Activated T-cell treated with anti-CD3 and anti-CD28 coated beads, Interleukin-2, amount 50 U/mL, for 4 hours (primary cell): ENCODE measurements around the gene ETFA. TPM values are rescaled to one million over a fixed set of nuclear protein-coding genes. Genes with fewer than 3 reads are reported as not detected.

ENCODE experiments used
- ATAC-seq, 2 donors: fragments of 200-7000 bp; cut with Tn5 transposase; one replicate each; pipeline ENCODE4 v1.10.0; 2021
- DNase-seq: peaks from one replicate; pipeline ENCODE4 v3.0.0-alpha.2; 2020
- H3K27me3 Mint-ChIP-seq: one replicate; pipeline ENCODE4 v1.8.0; 2021; ENCODE audit warnings: low read depth, mixed read lengths
- H3K36me3 Mint-ChIP-seq: one replicate; pipeline ENCODE4 v1.8.0; 2022; ENCODE audit warnings: mixed read lengths; ENCODE audit not compliant: insufficient read depth
- H3K4me1 Mint-ChIP-seq: one replicate; pipeline ENCODE4 v1.8.0; 2021; ENCODE audit warnings: low read depth, mixed read lengths
- H3K4me3 Mint-ChIP-seq: one replicate; pipeline ENCODE4 v1.8.0; 2021; ENCODE audit warnings: mild to moderate bottlenecking, moderate library complexity, mixed read lengths
- H3K9me3 Mint-ChIP-seq: one replicate; pipeline ENCODE4 v1.8.0; 2021; ENCODE audit warnings: mixed read lengths
- total RNA-seq, 3 donors: library from RNA; stranded (reverse); gene quantifications; one replicate each; pipeline ENCODE4 v1.2.1, GENCODE V29; 2021

The ETFA gene
- total RNA-seq, 3 donors from 2014 or later: 129 to 145 (median 143) TPM

- no peak for ATAC-seq
These were observed 125.6 kb downstream of the ETFA start for GRCh38 chr15:76185716-76186115.

GRCh38 chr15:76184650-76185035 is 126.6 kb downstream of the ETFA start:
- DNase-seq (no peak), ATAC-seq (no peak)
- H3K27me3 Mint-ChIP-seq: peaks cover 47% of the 10 kb centered on the region
- no peak overlapping the region for H3K4me3 Mint-ChIP-seq
- H3K9me3 Mint-ChIP-seq: no peaks in the 10 kb centered on the region
- H3K36me3 Mint-ChIP-seq: no peaks in the 10 kb centered on the region
- peaks cover 10% of the 10 kb centered on the region for H3K4me1 Mint-ChIP-seq

More at GRCh38 chr15:76185716-76186115, 125.6 kb downstream of the ETFA start:
- no peak overlapping the region for H3K4me3 Mint-ChIP-seq
- no peaks in the 10 kb centered on the region for H3K36me3 Mint-ChIP-seq
- H3K4me1 Mint-ChIP-seq: peaks cover 17% of the 10 kb centered on the region
- peaks cover 49% of the 10 kb centered on the region for H3K27me3 Mint-ChIP-seq
- no peaks in the 10 kb centered on the region for H3K9me3 Mint-ChIP-seq
- DNase-seq: no peak

- Mint-ChIP-seq H3K9me3 (no peaks in the 10 kb centered on the region), H3K36me3 (no peaks in the 10 kb centered on the region), H3K27me3 (peaks cover 48% of the 10 kb centered on the region), H3K4me3 (no peak overlapping the region), H3K4me1 (peaks cover 10% of the 10 kb centered on the region)
- no peak for ATAC-seq
- no peak for DNase-seq
These were observed 127.2 kb downstream of the ETFA start for GRCh38 chr15:76183930-76184649.

- ATAC-seq (peak; percentile 93 to 95), DNase-seq (no peak)
- Mint-ChIP-seq H3K9me3 (no peaks in the 10 kb centered on the region), H3K4me3 (peak overlapping the region; percentile 16), H3K36me3 (no peaks in the 10 kb centered on the region), H3K27me3 (peaks cover 51% of the 10 kb centered on the region), H3K4me1 (peaks cover 10% of the 10 kb centered on the region)
These were observed 129.6 kb downstream of the ETFA start for GRCh38 chr15:76181705-76182107.

GRCh38 chr15:76180321-76180720 is 130.9 kb downstream of the ETFA start:
- ATAC-seq (no peak), DNase-seq (no peak)
- Mint-ChIP-seq H3K27me3 (peaks cover 46% of the 10 kb centered on the region), H3K4me3 (no peak overlapping the region), H3K4me1 (peaks cover 10% of the 10 kb centered on the region), H3K36me3 (no peaks in the 10 kb centered on the region), H3K9me3 (no peaks in the 10 kb centered on the region)

GRCh38 chr15:76179023-76179422 is 132.2 kb downstream of the ETFA start:
- no peaks in the 10 kb centered on the region for H3K36me3 Mint-ChIP-seq
- H3K27me3 Mint-ChIP-seq: peaks cover 41% of the 10 kb centered on the region
- ATAC-seq (no peak), DNase-seq (no peak)
- H3K4me1 Mint-ChIP-seq: peaks cover 10% of the 10 kb centered on the region
- no peaks in the 10 kb centered on the region for H3K9me3 Mint-ChIP-seq
- no peak overlapping the region for H3K4me3 Mint-ChIP-seq

- no peak overlapping the region for H3K4me3 Mint-ChIP-seq
- no peaks in the 10 kb centered on the region for H3K9me3 Mint-ChIP-seq
- ATAC-seq (no peak), DNase-seq (no peak)
- H3K4me1 Mint-ChIP-seq: peaks cover 10% of the 10 kb centered on the region
- H3K36me3 Mint-ChIP-seq: no peaks in the 10 kb centered on the region
- peaks cover 39% of the 10 kb centered on the region for H3K27me3 Mint-ChIP-seq
These were observed 132.8 kb downstream of the ETFA start for GRCh38 chr15:76178296-76179000.

- H3K9me3 Mint-ChIP-seq: no peaks in the 10 kb centered on the region
- H3K36me3 Mint-ChIP-seq: no peaks in the 10 kb centered on the region
- no peak for DNase-seq
- no peak overlapping the region for H3K4me3 Mint-ChIP-seq
- ATAC-seq: no peak
- peaks cover 39% of the 10 kb centered on the region for H3K27me3 Mint-ChIP-seq
- H3K4me1 Mint-ChIP-seq: peaks cover 10% of the 10 kb centered on the region
These were observed 133.7 kb downstream of the ETFA start for GRCh38 chr15:76177491-76178040.

- ATAC-seq: no peak
- H3K36me3 Mint-ChIP-seq: no peaks in the 10 kb centered on the region
These were observed 134.7 kb downstream of the ETFA start for GRCh38 chr15:76176487-76177085.

GRCh38 chr15:76176059-76176458 is 135.2 kb downstream of the ETFA start:
- DNase-seq: no peak
- H3K4me3 Mint-ChIP-seq: no peak overlapping the region
- no peak for ATAC-seq
- no peaks in the 10 kb centered on the region for H3K36me3 Mint-ChIP-seq
- no peaks in the 10 kb centered on the region for H3K4me1 Mint-ChIP-seq
- peaks cover 34% of the 10 kb centered on the region for H3K27me3 Mint-ChIP-seq
- H3K9me3 Mint-ChIP-seq: no peaks in the 10 kb centered on the region

More at GRCh38 chr15:76176487-76177085, 134.7 kb downstream of the ETFA start:
- peaks cover 5% of the 10 kb centered on the region for H3K4me1 Mint-ChIP-seq
- H3K9me3 Mint-ChIP-seq: no peaks in the 10 kb centered on the region
- DNase-seq: no peak
- no peak overlapping the region for H3K4me3 Mint-ChIP-seq
- peaks cover 39% of the 10 kb centered on the region for H3K27me3 Mint-ChIP-seq

- Mint-ChIP-seq H3K4me1 (no peaks in the 10 kb centered on the region), H3K9me3 (no peaks in the 10 kb centered on the region), H3K4me3 (no peak overlapping the region), H3K27me3 (peaks cover 30% of the 10 kb centered on the region), H3K36me3 (no peaks in the 10 kb centered on the region)
- no peak for ATAC-seq
- DNase-seq: no peak
These were observed 135.8 kb downstream of the ETFA start for GRCh38 chr15:76175442-76175841.

GRCh38 chr15:76174654-76175053 is 136.6 kb downstream of the ETFA start:
- no peak for DNase-seq
- Mint-ChIP-seq H3K27me3 (peaks cover 26% of the 10 kb centered on the region), H3K9me3 (no peaks in the 10 kb centered on the region), H3K36me3 (no peaks in the 10 kb centered on the region), H3K4me1 (no peaks in the 10 kb centered on the region), H3K4me3 (no peak overlapping the region)
- no peak for ATAC-seq

- peaks cover 15% of the 10 kb centered on the region for H3K27me3 Mint-ChIP-seq
- H3K4me1 Mint-ChIP-seq: no peaks in the 10 kb centered on the region
- DNase-seq (no peak), ATAC-seq (no peak)
- H3K9me3 Mint-ChIP-seq: no peaks in the 10 kb centered on the region
- no peaks in the 10 kb centered on the region for H3K36me3 Mint-ChIP-seq
- no peak overlapping the region for H3K4me3 Mint-ChIP-seq
These were observed 137.9 kb downstream of the ETFA start for GRCh38 chr15:76173317-76173834.

- no peak for ATAC-seq
- DNase-seq: no peak
- no peaks in the 10 kb centered on the region for H3K9me3 Mint-ChIP-seq
- H3K4me3 Mint-ChIP-seq: no peak overlapping the region
- H3K27me3 Mint-ChIP-seq: peaks cover 10% of the 10 kb centered on the region
- no peaks in the 10 kb centered on the region for H3K4me1 Mint-ChIP-seq
- H3K36me3 Mint-ChIP-seq: no peaks in the 10 kb centered on the region
These were observed 138.5 kb downstream of the ETFA start for GRCh38 chr15:76172782-76173181.
